Measurements from ENCODE around the gene SLC13A4.
"Not testable (repeated sequence)": the region's sequence is repeated elsewhere in the genome, so short reads cannot be mapped to it uniquely, and the experiment has no call there.

SLC13A4 gene

GRCh38 chr7:135728136-135728669 lies at the start of gene SLC13A4:
TSS of gene SLC13A4 (minus strand) at chr7:135728186. CDS start at chr7:135727496, 690 bp downstream.
- DNase-seq: no peak

- not testable (repeated sequence) for DNase-seq
Measured at GRCh38 chr7:135775915-135776314, 47.9 kb upstream of the SLC13A4 start.

- DNase-seq: no peak
Measured at GRCh38 chr7:135775230-135775629, 47.2 kb upstream of the SLC13A4 start.

DNA sequence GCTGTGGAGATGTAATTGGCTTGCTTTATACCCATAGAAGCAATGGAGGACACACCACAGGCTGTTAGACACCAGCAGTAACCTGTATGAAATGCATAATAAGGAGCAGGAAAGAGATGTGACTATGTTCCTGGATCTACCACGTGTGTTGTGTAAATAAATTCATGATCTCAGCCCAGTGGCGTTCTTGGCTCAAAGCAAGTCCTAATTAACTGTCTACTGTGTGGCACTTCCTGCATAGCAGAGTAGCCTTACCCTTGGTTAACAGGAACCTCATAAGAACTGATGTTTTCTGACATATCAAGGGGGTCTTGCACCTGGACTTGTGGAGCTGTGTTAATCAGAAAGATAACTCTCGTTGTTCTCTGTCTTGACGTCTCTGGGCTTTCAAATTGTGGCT lies 46.3 kb upstream of the SLC13A4 start:
- DNase-seq: no peak

GRCh38 chr7:135773464-135773863 lies 45.5 kb upstream of the SLC13A4 start:
- no peak for DNase-seq

DNA sequence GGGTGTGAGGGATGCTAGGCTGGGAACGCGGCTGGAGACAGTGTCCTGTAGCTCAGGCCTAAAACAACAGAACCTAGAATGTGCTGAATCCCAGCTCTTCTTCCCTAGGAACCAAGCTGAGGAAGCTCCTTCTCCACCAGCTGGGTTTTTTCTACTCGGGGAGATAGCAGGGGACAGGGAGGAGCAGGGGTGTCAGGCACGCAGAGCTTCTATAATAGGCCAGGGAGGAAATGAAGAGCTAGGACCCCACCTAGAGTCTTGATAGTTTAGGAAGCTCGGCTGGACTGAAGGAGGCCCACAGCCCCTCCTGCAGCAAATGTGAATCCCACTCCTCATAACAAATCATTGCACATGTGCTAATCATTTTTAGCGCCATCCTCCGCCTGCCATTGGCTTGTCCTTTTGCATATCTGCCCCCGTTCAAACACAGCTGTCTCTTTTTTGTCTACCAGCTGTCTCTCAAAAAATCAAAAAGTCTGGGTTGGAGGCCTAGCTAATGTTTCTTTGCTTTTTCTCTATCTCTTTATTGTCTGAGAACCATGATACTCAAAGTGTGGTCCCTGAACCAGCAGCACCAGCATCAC lies 44.7 kb upstream of the SLC13A4 start:
- DNase-seq: no peak

GRCh38 chr7:135771961-135772638 lies 44.1 kb upstream of the SLC13A4 start:
- DNase-seq: no peak

DNA sequence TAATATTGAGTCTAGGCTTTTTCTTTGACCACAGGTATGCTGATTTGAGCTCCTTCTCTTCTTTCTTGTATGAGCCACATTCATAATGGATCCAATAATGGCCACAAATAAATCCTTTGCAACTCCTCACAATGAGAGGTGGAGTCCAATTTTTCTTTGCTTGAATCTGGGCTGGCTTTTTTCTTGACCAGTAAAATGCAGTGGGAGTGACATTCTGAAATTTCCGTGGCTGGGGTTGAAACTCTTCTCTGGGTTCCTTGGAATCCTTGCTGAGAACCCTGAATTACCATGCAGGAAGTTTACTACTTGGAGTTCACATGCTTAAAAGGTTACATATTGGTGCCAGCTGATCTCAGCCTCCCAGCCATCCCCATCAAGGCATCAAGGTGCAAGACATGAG lies 43.1 kb upstream of the SLC13A4 start:
- DNase-seq: no peak

- no peak for DNase-seq
Measured at GRCh38 chr7:135770139-135770710, 42.2 kb upstream of the SLC13A4 start.

GRCh38 chr7:135769005-135769802 lies 41.2 kb upstream of the SLC13A4 start:
- no peak for DNase-seq

DNA sequence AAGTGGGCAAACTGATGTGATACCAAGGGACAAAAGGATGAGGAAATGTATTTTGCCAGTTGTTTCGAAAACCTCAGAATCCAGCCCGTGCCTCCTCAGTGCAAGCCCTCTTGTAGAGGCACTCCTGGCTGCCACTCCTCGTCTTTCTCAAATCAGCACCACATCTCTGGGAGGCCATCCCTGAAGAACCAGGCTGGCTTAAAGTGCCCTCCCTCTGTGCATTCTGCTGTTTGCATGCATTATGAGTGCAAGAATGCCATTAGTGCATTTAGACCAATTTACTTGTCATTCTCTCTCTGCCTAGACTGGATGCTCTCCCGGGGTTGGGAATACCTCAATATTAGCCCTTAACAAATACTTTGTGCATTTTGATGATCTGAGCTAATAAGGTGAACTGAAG lies 40.5 kb upstream of the SLC13A4 start:
- no peak for DNase-seq

DNA sequence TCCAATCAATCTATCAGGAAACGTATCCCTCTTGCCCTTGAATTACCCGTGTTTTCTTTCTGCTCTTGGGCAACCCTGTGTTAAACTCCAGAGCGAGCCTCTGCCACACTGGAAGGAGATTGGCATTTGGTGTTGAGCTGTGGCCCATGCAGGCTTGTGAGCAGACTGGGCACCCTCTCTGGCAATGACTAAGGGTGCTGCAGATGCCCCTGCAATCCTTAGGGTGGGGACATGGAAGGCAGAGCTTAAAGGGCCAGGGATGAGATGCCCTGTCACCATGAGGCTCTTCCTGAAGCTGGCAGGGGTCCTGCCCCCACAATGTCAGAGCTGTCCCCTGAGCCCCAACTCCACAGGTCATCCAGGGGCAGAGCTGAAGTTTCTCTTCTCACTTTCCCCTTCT lies 40.1 kb upstream of the SLC13A4 start:
- no peak for DNase-seq

DNA sequence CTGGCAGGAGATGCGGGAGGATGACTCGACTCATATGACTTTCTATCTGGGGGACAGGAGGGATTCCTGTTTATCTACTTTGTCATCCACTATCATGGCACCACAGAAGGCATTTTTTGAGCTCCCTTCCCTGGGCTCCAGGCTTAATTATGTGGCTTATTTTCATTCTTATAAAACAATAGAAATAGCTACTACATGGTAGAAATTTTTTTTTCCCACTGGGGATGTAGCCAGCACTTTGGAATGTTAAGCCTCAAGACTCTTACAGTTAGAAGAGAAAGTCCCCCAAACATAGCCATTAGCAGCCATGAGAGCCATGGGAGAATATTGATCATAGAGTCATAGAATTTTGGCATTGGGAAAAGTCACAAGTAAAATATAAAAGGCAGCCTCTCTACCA lies 35.3 kb upstream of the SLC13A4 start:
- DNase-seq: no peak

DNA sequence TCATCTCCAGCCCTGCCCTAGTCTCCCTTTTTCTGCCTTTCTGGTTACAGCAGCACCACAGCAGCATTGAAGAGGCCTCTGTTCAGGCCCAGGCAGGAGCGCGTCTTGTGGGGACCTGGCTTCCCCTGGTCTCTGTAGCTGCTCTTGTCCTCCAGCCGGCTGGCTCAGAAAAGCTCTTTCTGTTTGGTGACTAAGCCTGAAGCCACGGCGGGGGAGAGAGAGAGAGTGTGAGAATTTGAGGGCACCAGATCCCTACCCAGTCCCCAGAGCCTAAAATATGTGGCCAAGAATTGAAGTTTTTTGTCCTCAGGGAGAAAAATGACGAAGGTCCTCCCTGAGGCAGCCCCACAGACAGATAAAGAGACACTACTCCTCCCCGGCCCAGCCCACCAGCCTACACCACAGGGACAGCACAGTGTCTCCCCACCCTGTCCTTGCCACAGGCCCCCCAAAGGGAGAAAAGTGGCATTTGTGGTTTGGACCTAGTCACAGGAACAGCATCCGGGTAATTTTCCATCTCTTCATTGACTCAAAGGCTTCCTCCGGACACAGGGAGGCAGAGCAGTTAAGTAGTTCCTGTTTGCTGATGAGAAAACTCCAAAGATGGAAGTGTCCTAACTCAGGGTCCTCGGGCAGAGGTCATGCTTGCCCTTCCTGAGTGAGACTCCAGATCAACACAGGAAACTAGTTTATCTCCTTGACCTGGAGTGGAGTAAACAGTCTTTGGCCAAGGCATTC lies 33.9 kb upstream of the SLC13A4 start:
- no peak for DNase-seq

DNA sequence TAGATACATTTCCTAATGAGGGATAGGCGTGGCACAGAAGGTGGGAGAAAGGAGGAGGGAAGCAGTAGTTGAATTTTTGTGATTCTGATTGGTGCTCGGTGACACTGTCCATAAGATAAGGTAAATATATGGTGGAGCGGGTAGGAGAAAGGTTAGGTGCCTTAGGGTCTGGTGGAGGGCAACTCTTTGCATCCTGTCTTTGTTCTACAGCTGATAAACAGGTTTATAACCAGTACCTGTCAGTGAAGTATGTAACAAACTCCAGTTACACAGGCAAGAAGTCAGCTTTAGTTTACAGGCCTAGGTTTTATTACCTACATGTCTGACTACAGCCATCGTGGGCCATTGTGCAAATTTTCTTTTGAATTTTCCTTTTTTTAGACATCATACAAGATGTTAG lies 31.5 kb upstream of the SLC13A4 start:
- no peak for DNase-seq

DNA sequence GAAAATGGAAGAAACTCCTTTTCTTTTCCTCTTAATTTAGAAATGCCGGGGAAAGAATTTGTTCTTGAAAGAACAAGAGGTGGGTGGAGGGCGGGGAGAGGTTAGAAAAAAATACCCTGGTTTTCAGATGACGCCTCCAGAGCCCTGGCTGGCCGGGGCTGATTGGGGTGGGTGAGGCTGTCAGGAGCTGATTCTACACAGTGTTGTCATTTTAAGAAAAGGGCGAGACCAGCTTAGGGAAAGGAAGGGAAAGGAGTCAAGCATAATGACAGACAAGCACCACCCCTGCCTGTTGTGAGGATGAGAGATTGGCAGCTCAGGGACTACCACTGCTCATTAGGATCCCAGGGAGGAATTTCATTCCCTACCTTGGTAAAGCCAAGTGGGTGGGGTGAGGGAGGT lies 30.5 kb upstream of the SLC13A4 start:
- DNase-seq: no peak

- no peak for DNase-seq
Measured at GRCh38 chr7:135757719-135758411, 29.9 kb upstream of the SLC13A4 start.

- DNase-seq: no peak
Measured at GRCh38 chr7:135756191-135756590, 28.2 kb upstream of the SLC13A4 start.

- no peak for DNase-seq
Measured at GRCh38 chr7:135755351-135755753, 27.4 kb upstream of the SLC13A4 start.

- no peak for DNase-seq
Measured at GRCh38 chr7:135753616-135754413, 25.8 kb upstream of the SLC13A4 start.

DNA sequence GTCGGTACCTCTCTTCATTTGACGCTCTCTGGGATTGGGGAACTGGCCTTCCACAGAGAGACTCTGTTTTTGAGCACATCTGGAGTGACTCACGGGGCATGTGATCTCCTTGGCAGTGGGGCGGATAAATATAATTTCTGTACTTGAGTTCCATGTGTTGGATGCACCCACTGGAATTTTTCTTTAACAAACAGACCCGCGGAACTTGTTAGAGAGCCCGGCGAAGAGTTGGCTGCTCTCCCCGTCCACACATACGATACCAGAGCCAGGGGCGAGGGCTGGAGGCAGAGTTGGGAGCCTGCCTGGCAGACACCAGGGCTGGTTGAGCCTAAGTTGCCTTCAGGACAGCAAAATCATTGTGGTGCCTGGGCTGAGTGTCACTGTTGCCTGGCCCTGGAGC lies 20.8 kb upstream of the SLC13A4 start, which contains the start of gene FAM180A:
TSS of gene FAM180A (minus strand) at position 44 of the 400 bp plus-strand sequence. CDS start 233 bp downstream, outside the sequence.
- DNase-seq: no peak
